ENCODE results near the gene INO80.
A peak's percentile ranks its signal among the peaks of the same experiment; 100 is the strongest.

Gene INO80

GRCh38 chr15:40995656-40996055, 120.4 kb downstream of the INO80 start:
- Histone ChIP-seq H3K36me3 (ENCODE audit: control insufficient read depth, insufficient read depth, low read length, severe bottlenecking) (peaks cover 73% of the 10 kb centered on the region), H3K4me3 (ENCODE audit: low read length) (no peak overlapping the region)
- DNase-seq (ENCODE audit: low read depth), result no peak

GRCh38 chr15:40992825-40993224, 123.3 kb downstream of the INO80 start:
- Histone ChIP-seq H3K4me3 (ENCODE audit: low read length) (no peak overlapping the region), H3K9me3 (ENCODE audit: control insufficient read depth, low read length) (no peaks in the 10 kb centered on the region), H3K36me3 (ENCODE audit: control insufficient read depth, insufficient read depth, low read length, severe bottlenecking) (peaks cover 64% of the 10 kb centered on the region), H3K4me1 (ENCODE audit: control insufficient read depth, insufficient read depth, low read length) (peaks cover 8% of the 10 kb centered on the region), H3K27me3 (replicated peaks; ENCODE audit: control insufficient read depth, insufficient read depth, low read length) (no peaks in the 10 kb centered on the region), H3K9ac (ENCODE audit: low read length) (peak overlapping the region; percentile 38)
- DNase-seq (ENCODE audit: low read depth), result no peak

More at GRCh38 chr15:40995656-40996055, 120.4 kb downstream of the INO80 start:
- Histone ChIP-seq H3K9me3 (ENCODE audit: control insufficient read depth, low read length) (no peaks in the 10 kb centered on the region), H3K4me1 (ENCODE audit: control insufficient read depth, insufficient read depth, low read length) (peaks cover 8% of the 10 kb centered on the region), H3K9ac (ENCODE audit: low read length) (no peak overlapping the region), H3K27me3 (replicated peaks; ENCODE audit: control insufficient read depth, insufficient read depth, low read length) (no peaks in the 10 kb centered on the region)

DNA sequence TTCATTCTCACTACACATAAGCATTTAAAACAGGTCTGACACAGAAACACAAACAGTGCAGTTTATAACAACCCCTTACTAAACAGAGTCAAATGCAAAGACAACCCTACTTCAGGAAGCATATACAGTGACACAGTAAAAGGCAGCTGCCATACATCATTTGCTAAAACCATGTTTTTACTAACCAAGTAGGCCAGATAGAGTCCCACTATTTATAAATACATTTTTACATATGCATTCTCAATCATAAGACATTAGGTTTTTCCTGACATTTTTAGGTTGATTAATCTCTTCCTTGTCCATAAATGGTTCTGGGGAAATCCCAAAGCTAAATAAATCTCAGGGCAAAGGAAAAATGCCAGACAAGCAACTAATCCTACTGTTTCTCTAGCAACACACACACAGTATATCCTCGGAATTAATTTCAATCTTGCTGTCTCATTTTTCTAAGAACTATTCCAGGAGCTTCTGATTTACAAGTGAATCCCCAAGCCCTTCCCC, 123.8 kb downstream of the INO80 start:
- H3K36me3 ChIP-seq (ENCODE audit: control insufficient read depth, insufficient read depth, low read length, severe bottlenecking), result peaks cover 65% of the 10 kb centered on the region
- H3K9me3 ChIP-seq (ENCODE audit: control insufficient read depth, low read length), result no peaks in the 10 kb centered on the region
- H3K4me3 ChIP-seq (ENCODE audit: low read length), result no peak overlapping the region
- peaks cover 13% of the 10 kb centered on the region for H3K4me1 ChIP-seq (ENCODE audit: control insufficient read depth, insufficient read depth, low read length)
- H3K9ac ChIP-seq (ENCODE audit: low read length), result no peak overlapping the region
- DNase-seq (ENCODE audit: low read depth), result peak; percentile 40
- no peaks in the 10 kb centered on the region for H3K27me3 ChIP-seq (replicated peaks; ENCODE audit: control insufficient read depth, insufficient read depth, low read length)

- DNase-seq (ENCODE audit: low read depth), result no peak
- peaks cover 65% of the 10 kb centered on the region for H3K36me3 ChIP-seq (ENCODE audit: control insufficient read depth, insufficient read depth, low read length, severe bottlenecking)
These were observed 124.7 kb downstream of the INO80 start for GRCh38 chr15:40991355-40991754.

GRCh38 chr15:40990789-40991188, 125.3 kb downstream of the INO80 start:
- Histone ChIP-seq H3K9ac (ENCODE audit: low read length) (no peak overlapping the region), H3K4me3 (ENCODE audit: low read length) (no peak overlapping the region), H3K9me3 (ENCODE audit: control insufficient read depth, low read length) (no peaks in the 10 kb centered on the region), H3K36me3 (ENCODE audit: control insufficient read depth, insufficient read depth, low read length, severe bottlenecking) (peaks cover 62% of the 10 kb centered on the region), H3K27me3 (replicated peaks; ENCODE audit: control insufficient read depth, insufficient read depth, low read length) (no peaks in the 10 kb centered on the region), H3K4me1 (ENCODE audit: control insufficient read depth, insufficient read depth, low read length) (peaks cover 16% of the 10 kb centered on the region)
- no peak for DNase-seq (ENCODE audit: low read depth)

More at GRCh38 chr15:40991355-40991754, 124.7 kb downstream of the INO80 start:
- Histone ChIP-seq H3K9me3 (ENCODE audit: control insufficient read depth, low read length) (no peaks in the 10 kb centered on the region), H3K27me3 (replicated peaks; ENCODE audit: control insufficient read depth, insufficient read depth, low read length) (no peaks in the 10 kb centered on the region), H3K4me1 (ENCODE audit: control insufficient read depth, insufficient read depth, low read length) (peaks cover 13% of the 10 kb centered on the region), H3K9ac (ENCODE audit: low read length) (no peak overlapping the region), H3K4me3 (ENCODE audit: low read length) (no peak overlapping the region)

GRCh38 chr15:40990080-40990479, 126.0 kb downstream of the INO80 start:
- Histone ChIP-seq H3K27me3 (replicated peaks; ENCODE audit: control insufficient read depth, insufficient read depth, low read length) (no peaks in the 10 kb centered on the region), H3K4me3 (ENCODE audit: low read length) (no peak overlapping the region), H3K9me3 (ENCODE audit: control insufficient read depth, low read length) (no peaks in the 10 kb centered on the region), H3K9ac (ENCODE audit: low read length) (no peak overlapping the region), H3K4me1 (ENCODE audit: control insufficient read depth, insufficient read depth, low read length) (peaks cover 20% of the 10 kb centered on the region), H3K36me3 (ENCODE audit: control insufficient read depth, insufficient read depth, low read length, severe bottlenecking) (peaks cover 62% of the 10 kb centered on the region)
- no peak for DNase-seq (ENCODE audit: low read depth)

DNA sequence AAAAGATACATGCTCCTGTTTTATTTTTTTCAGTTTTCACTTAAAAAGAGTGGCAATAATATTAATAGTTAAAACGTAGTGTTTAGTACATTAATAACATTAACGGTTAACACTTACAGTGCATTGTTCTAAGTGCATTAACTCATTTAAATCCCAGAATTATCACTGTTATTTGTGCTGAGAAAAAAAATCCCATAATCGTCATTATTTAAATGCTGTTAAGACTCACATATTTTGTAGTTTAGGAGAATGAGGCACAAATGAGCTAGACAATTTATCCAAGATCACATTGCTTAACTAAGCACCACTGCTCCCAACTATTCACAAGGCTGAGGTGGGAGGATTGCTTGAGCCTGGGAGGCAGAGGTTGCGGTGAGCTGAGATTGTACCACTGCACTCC, 127.9 kb downstream of the INO80 start:
- H3K9ac ChIP-seq (ENCODE audit: low read length), result no peak overlapping the region
- no peak for DNase-seq (ENCODE audit: low read depth)
- no peak overlapping the region for H3K4me3 ChIP-seq (ENCODE audit: low read length)
- H3K9me3 ChIP-seq (ENCODE audit: control insufficient read depth, low read length), result no peaks in the 10 kb centered on the region
- H3K27me3 ChIP-seq (replicated peaks; ENCODE audit: control insufficient read depth, insufficient read depth, low read length), result no peaks in the 10 kb centered on the region
- H3K36me3 ChIP-seq (ENCODE audit: control insufficient read depth, insufficient read depth, low read length, severe bottlenecking), result peaks cover 70% of the 10 kb centered on the region
- H3K4me1 ChIP-seq (ENCODE audit: control insufficient read depth, insufficient read depth, low read length), result peaks cover 24% of the 10 kb centered on the region

GRCh38 chr15:40986820-40987219, 129.3 kb downstream of the INO80 start:
- no peak for DNase-seq (ENCODE audit: low read depth)
- Histone ChIP-seq H3K4me3 (ENCODE audit: low read length) (no peak overlapping the region), H3K9ac (ENCODE audit: low read length) (no peak overlapping the region), H3K36me3 (ENCODE audit: control insufficient read depth, insufficient read depth, low read length, severe bottlenecking) (peaks cover 83% of the 10 kb centered on the region), H3K9me3 (ENCODE audit: control insufficient read depth, low read length) (no peaks in the 10 kb centered on the region), H3K27me3 (replicated peaks; ENCODE audit: control insufficient read depth, insufficient read depth, low read length) (no peaks in the 10 kb centered on the region), H3K4me1 (ENCODE audit: control insufficient read depth, insufficient read depth, low read length) (peaks cover 16% of the 10 kb centered on the region)

DNA sequence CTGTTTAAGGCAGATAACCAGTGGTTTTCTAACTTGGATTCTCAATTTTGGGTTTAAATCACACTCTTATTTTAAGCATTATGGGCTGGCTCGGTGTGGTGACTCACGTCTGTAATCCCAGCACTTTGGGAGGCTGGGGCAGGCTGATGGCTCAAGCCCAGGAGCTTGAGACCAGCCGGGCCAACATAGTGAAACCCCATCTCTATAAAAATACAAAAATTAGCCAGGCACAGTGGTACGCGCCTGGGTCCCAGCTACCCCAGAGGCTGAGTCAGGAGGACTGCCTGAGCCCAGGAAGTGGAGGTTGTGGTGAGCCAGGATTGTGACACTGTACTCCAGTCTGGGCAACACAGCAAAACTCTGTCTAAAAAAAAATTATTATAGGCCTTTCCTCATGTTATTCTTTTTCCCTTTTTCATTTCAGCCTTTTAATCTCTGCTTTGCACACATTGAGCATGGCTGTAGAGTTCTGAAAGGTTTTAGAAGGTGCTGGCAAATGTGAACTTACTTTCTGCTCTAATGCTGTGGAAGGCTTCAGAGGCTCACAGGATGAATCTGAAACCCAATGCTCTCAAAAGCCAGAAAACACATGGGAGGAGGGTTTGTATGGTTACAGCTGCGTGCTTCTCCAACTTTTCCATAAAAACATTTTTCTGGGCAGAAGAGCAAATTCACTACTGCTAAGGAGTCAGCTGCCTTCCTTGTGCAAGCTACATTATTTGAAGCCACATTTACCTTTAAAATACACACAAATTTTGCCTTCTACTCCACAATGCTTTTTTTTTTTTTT, 130.3 kb downstream of the INO80 start:
- no peaks in the 10 kb centered on the region for H3K9me3 ChIP-seq (ENCODE audit: control insufficient read depth, low read length)
- no peaks in the 10 kb centered on the region for H3K27me3 ChIP-seq (replicated peaks; ENCODE audit: control insufficient read depth, insufficient read depth, low read length)
- H3K9ac ChIP-seq (ENCODE audit: low read length), result no peak overlapping the region
- DNase-seq (ENCODE audit: low read depth), result peak; percentile 52
- peaks cover 16% of the 10 kb centered on the region for H3K4me1 ChIP-seq (ENCODE audit: control insufficient read depth, insufficient read depth, low read length)
- H3K4me3 ChIP-seq (ENCODE audit: low read length), result no peak overlapping the region
- peaks cover 86% of the 10 kb centered on the region for H3K36me3 ChIP-seq (ENCODE audit: control insufficient read depth, insufficient read depth, low read length, severe bottlenecking)

GRCh38 chr15:40984964-40985363, 131.1 kb downstream of the INO80 start:
- H3K36me3 ChIP-seq (ENCODE audit: control insufficient read depth, insufficient read depth, low read length, severe bottlenecking), result peaks cover 86% of the 10 kb centered on the region
- H3K9me3 ChIP-seq (ENCODE audit: control insufficient read depth, low read length), result no peaks in the 10 kb centered on the region
- peak; percentile 75 for DNase-seq (ENCODE audit: low read depth)
- no peaks in the 10 kb centered on the region for H3K27me3 ChIP-seq (replicated peaks; ENCODE audit: control insufficient read depth, insufficient read depth, low read length)
- H3K9ac ChIP-seq (ENCODE audit: low read length), result no peak overlapping the region
- H3K4me1 ChIP-seq (ENCODE audit: control insufficient read depth, insufficient read depth, low read length), result peaks cover 16% of the 10 kb centered on the region
- H3K4me3 ChIP-seq (ENCODE audit: low read length), result no peak overlapping the region

- peaks cover 16% of the 10 kb centered on the region for H3K4me1 ChIP-seq (ENCODE audit: control insufficient read depth, insufficient read depth, low read length)
- no peak overlapping the region for H3K4me3 ChIP-seq (ENCODE audit: low read length)
- DNase-seq (ENCODE audit: low read depth), result no peak
- H3K36me3 ChIP-seq (ENCODE audit: control insufficient read depth, insufficient read depth, low read length, severe bottlenecking), result peaks cover 88% of the 10 kb centered on the region
- H3K9me3 ChIP-seq (ENCODE audit: control insufficient read depth, low read length), result no peaks in the 10 kb centered on the region
- H3K9ac ChIP-seq (ENCODE audit: low read length), result no peak overlapping the region
- no peaks in the 10 kb centered on the region for H3K27me3 ChIP-seq (replicated peaks; ENCODE audit: control insufficient read depth, insufficient read depth, low read length)
These were observed 131.7 kb downstream of the INO80 start for GRCh38 chr15:40984406-40984805.
